Kidney (tissue), 22 donors: ENCODE measurements around the gene GLIPR1L2. TPM values are rescaled to one million over a fixed set of nuclear protein-coding genes. Genes with fewer than 3 reads are reported as not detected.
"Not testable (repeated sequence)": the region's sequence is repeated elsewhere in the genome, so short reads cannot be mapped to it uniquely, and the experiment has no call there.

Experiments
- DNase-seq, 5 donors: peaks; one replicate each; pipeline ENCODE4 v3.0.0-alpha.2; 2013 to 2020
- FAIRE-seq: peaks from 2 replicates; lab custom pipeline; 2012; peaks lifted over from hg19 to GRCh38; lab: Jason Lieb, UNC
- H3K27ac ChIP-seq, 2 donors: one replicate each; pipeline ENCODE4 v1.7.0; 2013; ENCODE audit warnings: low read depth in 2 of 2, low read length in 2 of 2, inconsistent platforms in 1 of 2
- H3K27me3 ChIP-seq: one replicate; pipeline ENCODE4 v1.7.1; 2013; ENCODE audit warnings: low read length, inconsistent platforms; ENCODE audit not compliant: control insufficient read depth, insufficient read depth
- H3K36me3 ChIP-seq, 3 donors: one replicate each; pipeline versions ENCODE4 v1.7.0 to v1.7.1; 2013; ENCODE audit warnings: low read length in 3 of 3, control low read depth in 1 of 3, inconsistent platforms in 1 of 3; ENCODE audit not compliant: insufficient read depth in 3 of 3, control insufficient read depth in 2 of 3
- H3K4me1 ChIP-seq, 3 donors: one replicate each; pipeline versions ENCODE4 v1.7.0 to v1.7.1; 2013; ENCODE audit warnings: low read length in 3 of 3, inconsistent platforms in 1 of 3, low read depth in 1 of 3; ENCODE audit not compliant: control insufficient read depth in 2 of 3, insufficient read depth in 2 of 3
- H3K4me3 ChIP-seq, 3 donors: one replicate each; pipeline versions ENCODE4 v1.7.0 to v1.8.1; 2013; ENCODE audit warnings: low read length in 3 of 3, control low read depth in 1 of 3, inconsistent platforms in 1 of 3
- H3K9ac ChIP-seq, 3 donors: one replicate each; pipeline versions ENCODE4 v1.7.0 to v1.7.1; 2013; ENCODE audit warnings: low read length in 3 of 3, control low read depth in 1 of 3, inconsistent platforms in 1 of 3
- H3K9me3 ChIP-seq, 3 donors: one replicate each; pipeline versions ENCODE4 v1.7.0 to v1.7.1; 2013; ENCODE audit warnings: low read length in 3 of 3, control low read depth in 1 of 3, inconsistent platforms in 1 of 3; ENCODE audit not compliant: control insufficient read depth in 2 of 3, insufficient read depth in 1 of 3
- CTCF ChIP-seq: IDR thresholded peaks from 3 replicates; pipeline ENCODE4 v1.5.1; 2012; ENCODE audit warnings: mild to moderate bottlenecking, moderate library complexity, borderline replicate concordance; ENCODE audit not compliant: insufficient read depth; ENCODE audit errors: extremely low read depth
- intact Hi-C: fragments of 100-400 bp; cut with DNase I; formaldehyde crosslinking; loops from one replicate; pipeline ENCODE4 v1.11.1; 2022
- long read RNA-seq, 10 donors: library from polyadenylated mRNA in 1 of 10; unstranded in 1 of 10; transcript quantifications; one replicate each; pipeline ENCODE4 v2.0.0 and lab custom pipeline, GENCODE V29; 2021 to 2026
- polyA plus RNA-seq: library from polyadenylated mRNA; stranded (reverse); fragments of 350-450 nt; fragmentation: Illumina TruSeq; extraction: RNeasy Lipid Tissue Mini Kit (QIAGEN cat#74804); gene quantifications from one replicate; pipeline ENCODE4 v1.2.3, GENCODE V29; 2014; ENCODE audit warnings: low read depth, low replicate concordance; ENCODE audit not compliant: insufficient read depth
- total RNA-seq: library from RNA; stranded (reverse); fragmentation: NEBNext Ultra II Directional; extraction: Animal tissue kit (Norgen Biotek cat#: 25700); gene quantifications from one replicate; pipeline ENCODE4 v1.2.1, GENCODE V29; 2021
- donor health status: control.
- donor health status: control.
- donor health status: control.
- donor health status: control.
- donor health status: control.
- donor health status: DM: yes; HTN: yes; CAD: no.
- donor health status: Normal renal cell carcinoma (clear cell type).

GLIPR1L2 gene
- 1.1 TPM for total RNA-seq
- 0.65 TPM for polyA plus RNA-seq
- long read RNA-seq, donor 1, result 0 reads
- long read RNA-seq, donor 2, partial matches to known transcripts, result 0 of 1 reads
- long read RNA-seq, donor 2, other reads (novel, unspliced or antisense), result 0 of 1 reads
- long read RNA-seq, donor 3, partial matches to known transcripts, result 0 of 2 reads
- long read RNA-seq, donor 3, other reads (novel, unspliced or antisense), result 0 of 2 reads
- long read RNA-seq, donor 4, partial matches to known transcripts, result 0 of 1 reads
- long read RNA-seq, donor 4, other reads (novel, unspliced or antisense), result 0 of 1 reads
- long read RNA-seq, donor 5, result 0 reads
- long read RNA-seq, donor 6, result 0 reads
- long read RNA-seq, donor 7, partial matches to known transcripts, result 0 of 1 reads
- long read RNA-seq, donor 7, other reads (novel, unspliced or antisense), result 0 of 1 reads
- long read RNA-seq, donor 8, result 0 reads
- long read RNA-seq, donor 9, result 0 reads
- long read RNA-seq, donor 10, partial matches to known transcripts, result 0 of 2 reads
- long read RNA-seq, donor 10, other reads (novel, unspliced or antisense), result 0 of 2 reads

GRCh38 chr12:75390899-75391538 lies at the start of gene GLIPR1L2:
Gene GLIPR1L2 (plus strand): TSS chr12:75391089. CDS start chr12:75391117, 28 bp downstream.
- Histone ChIP-seq H3K9me3 (no peaks in the 10 kb centered on the region), H3K4me3 (peak within 1 kb of the TSS; percentile 92 to 98 (median 94)), H3K27ac (peak within 1 kb of the TSS; percentile 86 to 90), H3K4me1 (peaks cover 0 to 11% (median 0%) of the 10 kb centered on the region in 3 donors), H3K36me3 (no peaks in the 10 kb centered on the region), H3K27me3 (no peaks in the 10 kb centered on the region), H3K9ac (peak within 1 kb of the TSS; percentile 56 to 98 (median 92))
- FAIRE-seq (peak; percentile 87), DNase-seq (peak; percentile 96 to 99 (median 98))
- peak; percentile 66 for TF ChIP-seq CTCF
- intact Hi-C loops, result no loop called here

- H3K27ac ChIP-seq, result no peak overlapping the region
- H3K27me3 ChIP-seq, result no peaks in the 10 kb centered on the region
- FAIRE-seq (no peak), DNase-seq (no peak)
- no peaks in the 10 kb centered on the region for H3K4me1 ChIP-seq
- no peak overlapping the region for H3K9ac ChIP-seq
- no peaks in the 10 kb centered on the region for H3K9me3 ChIP-seq
- H3K4me3 ChIP-seq, result no peak overlapping the region
- H3K36me3 ChIP-seq, result no peaks in the 10 kb centered on the region
- intact Hi-C loops, result no loop called here
- no peak for TF ChIP-seq CTCF
Observed at GRCh38 chr12:75341873-75342272, 49.0 kb upstream of the GLIPR1L2 start.

- H3K27me3 ChIP-seq, result no peaks in the 10 kb centered on the region
- H3K9ac ChIP-seq, result no peak overlapping the region
- H3K36me3 ChIP-seq, result no peaks in the 10 kb centered on the region
- no peak for TF ChIP-seq CTCF
- no peak overlapping the region for H3K27ac ChIP-seq
- no peaks in the 10 kb centered on the region for H3K9me3 ChIP-seq
- no peaks in the 10 kb centered on the region for H3K4me1 ChIP-seq
- DNase-seq, result no peak
- intact Hi-C loops, result no loop called here
- FAIRE-seq, result no peak
- no peak overlapping the region for H3K4me3 ChIP-seq
Observed at GRCh38 chr12:75345531-75345930, 45.4 kb upstream of the GLIPR1L2 start.

GRCh38 chr12:75346215-75346614 lies 44.7 kb upstream of the GLIPR1L2 start:
- H3K4me1 ChIP-seq, DNase-seq, FAIRE-seq, H3K27ac ChIP-seq, H3K36me3 ChIP-seq, H3K4me3 ChIP-seq, intact Hi-C loops, H3K9me3 ChIP-seq, H3K9ac ChIP-seq, H3K27me3 ChIP-seq: not testable (repeated sequence)
